ENCODE data around the gene MBL2.

The MBL2 gene

DNA sequence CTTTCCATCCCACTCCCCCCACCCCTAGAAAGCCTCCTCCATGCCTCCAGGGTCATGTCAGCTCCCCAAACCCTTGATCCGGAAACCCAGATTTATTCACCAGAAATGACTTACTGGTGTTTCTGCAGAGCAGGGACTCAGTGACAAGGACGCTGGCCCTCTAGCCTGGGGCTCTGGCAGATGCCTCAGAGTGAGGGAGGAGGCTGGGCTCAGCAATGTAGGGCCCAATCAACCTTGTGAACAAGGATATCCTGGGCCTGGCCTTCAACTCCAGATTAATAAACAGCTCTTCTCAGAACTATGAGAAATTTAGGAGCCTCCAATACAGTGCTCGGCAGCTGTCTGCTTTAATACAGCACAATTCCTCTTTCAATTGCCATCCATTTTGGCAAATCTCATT, at the start of gene MBL2:
Gene MBL2 (minus strand): TSS at position 162 of the 400 bp plus-strand sequence. CDS start 1,149 bp downstream, outside the sequence.
- DNase-seq, result no peak

GRCh38 chr10:52820309-52820708, 47.7 kb upstream of the MBL2 start:
- no peak for DNase-seq

DNA sequence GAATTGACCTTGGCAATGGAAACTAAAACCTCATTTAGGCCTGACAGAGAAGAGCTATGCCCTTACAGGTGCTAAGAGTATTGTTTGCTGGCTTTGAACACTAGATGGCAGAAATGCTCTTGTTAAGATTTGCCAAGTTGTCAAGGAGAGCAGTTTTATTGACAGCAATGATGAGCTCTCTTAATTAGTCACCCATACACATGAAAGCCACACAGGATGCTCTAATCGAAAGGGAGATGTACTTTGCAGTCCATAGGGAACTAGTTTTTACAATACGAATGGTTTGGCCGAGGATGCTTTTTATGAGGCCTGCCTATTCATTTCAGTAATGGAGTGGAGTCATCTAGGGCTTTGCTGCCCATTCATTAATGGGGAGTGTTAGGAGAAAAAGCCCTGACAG, 45.4 kb upstream of the MBL2 start:
- no peak for DNase-seq

GRCh38 chr10:52814506-52814905, 41.9 kb upstream of the MBL2 start:
- DNase-seq, result no peak

GRCh38 chr10:52811776-52812175, 39.2 kb upstream of the MBL2 start:
- DNase-seq, result no peak

GRCh38 chr10:52810761-52811160, 38.2 kb upstream of the MBL2 start:
- no peak for DNase-seq

DNA sequence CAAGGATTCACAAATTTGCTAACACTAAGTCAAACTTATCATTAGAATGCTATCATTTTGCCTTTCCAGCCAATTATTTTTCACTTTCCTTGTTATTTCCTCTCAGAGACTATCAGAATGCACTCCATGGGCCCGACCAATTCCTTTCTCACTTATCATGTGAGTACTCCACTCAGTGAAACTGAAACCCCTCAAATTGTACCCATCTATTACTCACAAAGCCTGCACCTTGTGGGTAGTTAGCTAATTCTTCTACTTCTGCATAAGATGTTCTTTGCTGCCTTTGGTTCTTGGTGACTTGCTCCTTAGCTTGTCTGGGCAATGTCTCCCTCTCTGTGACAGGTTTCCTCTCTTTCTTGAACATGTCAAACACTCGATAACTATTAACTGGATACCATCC, 35.2 kb upstream of the MBL2 start:
- no peak for DNase-seq

- no peak for DNase-seq
These were observed 33.1 kb upstream of the MBL2 start for GRCh38 chr10:52805414-52806285.

GRCh38 chr10:52801947-52802346, 29.4 kb upstream of the MBL2 start:
- DNase-seq, result no peak

GRCh38 chr10:52786098-52786497, 13.5 kb upstream of the MBL2 start:
- no peak for DNase-seq

DNA sequence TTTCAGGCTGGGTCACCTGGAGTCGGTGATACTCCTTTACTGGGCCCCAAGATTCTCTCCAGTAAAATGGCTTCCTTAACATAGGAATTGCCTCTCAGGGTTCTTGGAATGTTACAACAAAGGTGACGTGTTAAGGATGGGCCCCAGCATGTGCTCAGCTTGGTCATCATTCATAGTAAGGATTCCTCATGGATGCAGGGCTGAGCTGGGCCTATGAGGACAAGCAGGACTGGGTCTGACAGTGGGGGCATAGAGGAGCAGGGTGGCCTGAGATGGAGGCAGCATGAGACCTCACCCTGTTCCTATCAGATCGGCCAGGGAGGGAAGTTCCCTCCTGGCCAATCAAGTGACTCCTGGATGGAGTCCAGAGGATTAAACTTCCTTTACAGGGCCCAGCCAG, 12.8 kb upstream of the MBL2 start:
- no peak for DNase-seq

DNA sequence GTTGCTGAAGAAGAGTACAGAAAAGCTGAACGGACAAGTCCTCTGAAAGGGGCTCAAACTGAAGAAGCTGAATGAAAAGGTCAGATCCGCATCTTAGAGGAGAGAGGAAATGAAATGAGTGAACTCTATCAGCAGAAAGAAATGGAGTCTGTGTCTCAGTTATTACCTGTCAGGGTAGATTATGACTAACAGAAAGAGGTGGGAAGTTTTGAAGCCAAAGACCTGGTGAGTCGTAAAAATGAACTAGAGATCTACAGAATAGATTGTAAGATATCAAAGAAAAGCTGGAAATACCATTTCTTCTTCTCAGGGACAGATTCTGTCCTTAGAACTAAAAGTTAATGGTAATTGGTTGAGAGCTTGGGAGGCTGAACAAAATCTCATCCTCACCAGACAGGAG, 11.1 kb upstream of the MBL2 start:
- DNase-seq, result no peak

GRCh38 chr10:52782554-52782953, 10.0 kb upstream of the MBL2 start:
- no peak for DNase-seq

GRCh38 chr10:52780391-52781155, 8.0 kb upstream of the MBL2 start:
- no peak for DNase-seq

- peak; percentile 5 for DNase-seq
These were observed 7.2 kb upstream of the MBL2 start for GRCh38 chr10:52779541-52780390.

GRCh38 chr10:52778511-52779392, 6.2 kb upstream of the MBL2 start:
- no peak for DNase-seq

DNA sequence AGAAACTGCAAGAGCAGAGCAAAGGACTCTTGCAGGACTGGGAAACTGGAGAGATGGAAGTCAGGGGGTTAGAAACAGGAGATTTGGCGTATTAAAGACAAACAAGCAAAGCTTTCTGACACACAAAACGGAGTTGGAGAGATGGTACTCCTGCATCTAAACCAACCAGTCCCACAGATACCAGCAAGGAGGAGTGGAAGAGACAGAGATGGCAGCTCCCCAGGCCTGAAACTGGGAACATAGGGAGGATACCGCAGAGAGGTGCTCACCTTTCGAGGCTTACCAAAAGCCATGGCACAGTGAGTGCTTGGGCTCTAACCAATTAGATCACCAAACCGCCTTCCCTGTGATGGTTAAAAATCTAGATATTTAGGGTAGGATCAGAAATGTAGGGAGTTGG, 4.8 kb upstream of the MBL2 start:
- no peak for DNase-seq

DNA sequence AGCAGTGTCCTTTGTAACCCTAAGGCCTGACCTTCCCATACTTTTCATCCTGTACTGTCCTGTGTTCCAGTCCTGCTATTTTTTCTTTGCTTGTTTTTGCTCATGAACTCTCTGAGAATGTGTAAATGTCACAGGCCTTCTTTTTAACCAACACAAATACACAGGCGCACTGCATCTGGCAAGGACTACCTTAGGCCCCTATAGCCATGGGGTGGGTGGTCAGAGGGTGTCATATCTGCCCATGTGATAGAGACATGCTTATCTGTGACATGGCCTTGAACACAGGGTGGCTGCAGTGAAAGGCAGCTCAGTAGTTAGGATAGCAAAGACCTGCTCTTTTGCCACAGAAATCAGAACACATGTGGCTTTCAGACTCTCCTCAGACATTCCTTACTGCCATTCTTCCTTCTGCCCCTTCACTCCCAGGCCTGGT, 3.9 kb upstream of the MBL2 start:
- no peak for DNase-seq

- DNase-seq, result no peak
These were observed 2.6 kb upstream of the MBL2 start for GRCh38 chr10:52775132-52775647.

GRCh38 chr10:52774600-52775106, 2.1 kb upstream of the MBL2 start:
- no peak for DNase-seq

DNA sequence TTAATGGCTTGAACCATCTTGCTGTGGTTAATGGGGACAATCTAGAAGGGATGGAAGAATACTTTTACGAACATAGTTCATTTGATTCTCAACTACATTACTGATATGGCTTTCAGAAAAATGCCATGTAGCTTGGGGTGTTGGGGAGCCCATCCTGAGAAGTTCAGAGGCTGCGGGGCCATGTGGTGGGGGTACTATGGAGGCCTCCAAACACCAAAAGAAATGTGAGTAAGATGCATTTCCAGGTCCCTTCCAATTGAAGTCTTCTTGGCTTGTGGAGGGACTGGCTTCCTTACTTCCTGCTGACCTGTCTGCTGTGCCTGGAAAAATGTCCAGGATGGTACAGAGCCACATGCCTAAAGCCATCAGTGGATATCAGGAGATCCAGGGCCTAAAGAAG, 1.6 kb upstream of the MBL2 start:
- no peak for DNase-seq

All from CD4-positive, alpha-beta T cell treated with Interleukin-10 for 1 hour (primary cell).